ENCODE data around the gene ELFN2.

DNA sequence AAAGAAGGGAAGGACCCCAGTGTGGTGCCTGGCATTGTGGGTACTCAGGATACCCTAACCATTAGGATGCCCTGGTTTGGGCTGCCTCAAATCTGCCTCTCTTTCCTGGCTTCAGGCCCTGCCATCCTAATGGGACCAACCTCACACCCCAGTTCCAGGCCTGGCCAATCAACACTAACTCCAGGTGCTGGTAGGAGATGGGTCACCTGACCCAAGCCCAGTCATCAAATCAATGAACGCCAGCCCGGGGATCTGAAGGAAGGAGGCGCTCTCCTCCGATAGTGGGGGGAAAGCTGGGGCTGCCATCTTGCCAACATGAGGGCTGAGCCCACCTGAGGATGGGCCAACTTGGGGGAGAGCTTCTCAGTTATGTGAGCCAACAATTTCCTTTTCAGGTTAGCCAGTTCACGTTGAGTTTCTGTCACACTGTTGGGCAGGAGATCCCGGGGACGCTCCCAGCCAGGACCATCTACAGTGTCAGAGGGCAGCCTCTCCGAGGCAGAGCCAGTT is 46.2 kb upstream of the ELFN2 start:
- TF ChIP-seq EZH2 (IDR thresholded peaks at IDR 0.05; ENCODE audit: low read length, unreplicated experiment) (no peak), CTCF (conservative IDR thresholded peaks at IDR 0.05; ENCODE audit: low read depth, low read length) (no peak), EZH2phosphoT487 (IDR thresholded peaks at IDR 0.05; ENCODE audit: borderline replicate concordance, low read length) (no peak)
